GM12892 (cell line): Measurements from ENCODE around the gene ULBP2.

Experiments
- POLR2A ChIP-seq: IDR thresholded peaks from 2 replicates; pipeline ENCODE4 v1.6.1; 2011; ENCODE audit warnings: low read depth, low read length, control low read depth
- POLR2AphosphoS5 ChIP-seq: IDR thresholded peaks from 2 replicates; pipeline ENCODE4 v1.6.1; 2011; ENCODE audit warnings: low read depth, low read length, control low read depth

- TF ChIP-seq POLR2A (no peak), POLR2AphosphoS5 (no peak)
These were observed 35.4 kb upstream of the ULBP2 start for GRCh38 chr6:149906405-149906804.
